ENCODE data around the gene MARCHF3.

The MARCHF3 gene, protein sequence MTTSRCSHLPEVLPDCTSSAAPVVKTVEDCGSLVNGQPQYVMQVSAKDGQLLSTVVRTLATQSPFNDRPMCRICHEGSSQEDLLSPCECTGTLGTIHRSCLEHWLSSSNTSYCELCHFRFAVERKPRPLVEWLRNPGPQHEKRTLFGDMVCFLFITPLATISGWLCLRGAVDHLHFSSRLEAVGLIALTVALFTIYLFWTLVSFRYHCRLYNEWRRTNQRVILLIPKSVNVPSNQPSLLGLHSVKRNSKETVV

GRCh38 chr5:127030259-127031146 lies at the start of gene MARCHF3:
Gene MARCHF3, minus strand, starts transcription at chr5:127030558. Its CDS starts 112,387 bp downstream, at chr5:126918171.
- H3K9me3 Mint-ChIP-seq = no peaks in the 10 kb centered on the region
- peak within 1 kb of the TSS; percentile 60 for H3K27ac Mint-ChIP-seq
- DNase-seq (peak; percentile 94), ATAC-seq (peak; percentile 99)
- H3K4me1 Mint-ChIP-seq = peaks cover 21% of the 10 kb centered on the region
- peaks cover 18% of the 10 kb centered on the region for H3K27me3 Mint-ChIP-seq
- H3K4me3 Mint-ChIP-seq = peak within 1 kb of the TSS; percentile 84
- no peaks in the 10 kb centered on the region for H3K36me3 Mint-ChIP-seq (ENCODE audit: low read depth)

DNA sequence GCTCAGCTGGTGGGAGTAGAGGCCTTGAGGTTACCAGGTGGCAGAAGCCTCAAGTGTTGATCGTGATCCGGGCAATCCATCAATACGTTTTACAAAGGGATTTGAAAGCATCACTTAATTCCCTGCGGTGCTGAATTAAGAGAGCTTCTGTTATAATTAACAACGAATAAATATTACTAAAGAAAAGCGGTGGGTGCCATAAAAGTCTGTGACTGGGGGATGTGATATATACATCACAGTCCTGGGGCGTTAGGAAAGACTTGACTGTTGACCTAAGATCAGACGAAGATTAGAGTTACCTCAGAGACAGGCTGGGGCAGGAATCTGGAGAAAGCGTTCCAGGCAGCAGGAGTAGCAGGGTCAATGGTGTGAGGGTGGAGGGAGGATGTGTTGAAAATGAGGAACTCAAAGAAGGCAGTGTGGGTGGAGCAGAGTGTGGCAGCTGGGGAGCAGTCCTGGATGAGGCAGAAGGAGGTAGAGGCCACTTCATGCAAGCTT lies 49.7 kb upstream of the MARCHF3 start:
- no peak for ATAC-seq
- Mint-ChIP-seq H3K4me1 (no peaks in the 10 kb centered on the region), H3K36me3 (ENCODE audit: low read depth) (no peaks in the 10 kb centered on the region), H3K27me3 (no peaks in the 10 kb centered on the region), H3K27ac (no peak overlapping the region), H3K9me3 (no peaks in the 10 kb centered on the region), H3K4me3 (no peak overlapping the region)
- no peak for DNase-seq

- no peaks in the 10 kb centered on the region for H3K9me3 Mint-ChIP-seq
- no peak overlapping the region for H3K4me3 Mint-ChIP-seq
- no peak for ATAC-seq
- no peak overlapping the region for H3K27ac Mint-ChIP-seq
- no peak for DNase-seq
- H3K4me1 Mint-ChIP-seq = peaks cover 10% of the 10 kb centered on the region
- H3K36me3 Mint-ChIP-seq (ENCODE audit: low read depth) = no peaks in the 10 kb centered on the region
- no peaks in the 10 kb centered on the region for H3K27me3 Mint-ChIP-seq
Measured at GRCh38 chr5:127077366-127077765, 47.0 kb upstream of the MARCHF3 start.

DNA sequence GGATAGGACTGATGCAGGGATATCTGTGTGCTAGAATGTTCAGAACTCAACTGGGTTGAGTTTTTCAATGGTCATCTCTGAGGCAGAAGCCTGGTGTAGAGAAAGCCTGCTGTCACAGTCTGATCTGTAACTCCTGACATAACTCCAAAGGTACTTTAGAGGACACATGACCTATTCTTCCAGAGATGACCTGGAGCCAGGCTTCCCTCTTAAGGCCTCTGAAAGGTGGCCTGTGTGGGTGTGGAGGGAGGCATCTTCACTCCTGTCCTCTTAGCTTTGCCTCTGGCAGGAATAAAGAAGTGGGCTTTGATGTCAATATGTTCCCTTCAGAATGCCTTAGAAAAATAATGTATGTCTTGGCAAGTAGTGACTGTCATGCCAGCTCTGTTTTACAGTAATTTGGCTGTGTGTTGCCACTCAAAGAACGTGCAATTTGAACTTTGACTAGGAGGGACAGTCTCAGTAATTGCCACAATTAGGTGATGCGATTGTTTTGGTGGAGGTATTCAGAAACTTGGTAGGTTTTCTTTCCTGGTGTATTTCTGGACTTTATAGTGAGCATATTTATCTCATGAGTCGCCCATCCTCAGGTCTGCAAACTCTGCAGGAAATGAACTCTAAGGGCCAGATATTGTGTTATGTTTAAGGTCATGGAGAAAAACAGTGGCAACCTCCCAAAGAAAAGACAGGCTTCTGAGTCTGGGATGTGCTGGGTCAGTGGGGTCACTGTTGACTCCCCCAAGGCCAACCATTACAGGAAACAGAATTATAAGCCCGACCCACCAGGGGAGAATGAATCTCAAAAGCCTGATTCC lies 46.2 kb upstream of the MARCHF3 start:
- Mint-ChIP-seq H3K27me3 (no peaks in the 10 kb centered on the region), H3K36me3 (ENCODE audit: low read depth) (no peaks in the 10 kb centered on the region), H3K4me1 (peaks cover 13% of the 10 kb centered on the region), H3K9me3 (no peaks in the 10 kb centered on the region), H3K4me3 (no peak overlapping the region), H3K27ac (no peak overlapping the region)
- no peak for ATAC-seq
- DNase-seq = no peak

- peaks cover 9% of the 10 kb centered on the region for H3K36me3 Mint-ChIP-seq (ENCODE audit: low read depth)
- H3K4me1 Mint-ChIP-seq = peaks cover 13% of the 10 kb centered on the region
- ATAC-seq (no peak), DNase-seq (no peak)
- no peak overlapping the region for H3K4me3 Mint-ChIP-seq
- no peaks in the 10 kb centered on the region for H3K9me3 Mint-ChIP-seq
- H3K27me3 Mint-ChIP-seq = no peaks in the 10 kb centered on the region
- H3K27ac Mint-ChIP-seq = no peak overlapping the region
Measured at GRCh38 chr5:127074466-127074865, 44.1 kb upstream of the MARCHF3 start.

GRCh38 chr5:127072861-127073846 lies 42.8 kb upstream of the MARCHF3 start, which contains the start of gene C5orf63:
Gene C5orf63, minus strand, starts transcription at chr5:127073502. Its CDS starts 14,507 bp downstream, at chr5:127058995.
- peak; percentile 99 for ATAC-seq
- no peaks in the 10 kb centered on the region for H3K9me3 Mint-ChIP-seq
- H3K4me3 Mint-ChIP-seq = peak within 1 kb of the TSS; percentile 89
- peak within 1 kb of the TSS; percentile 93 for H3K27ac Mint-ChIP-seq
- H3K27me3 Mint-ChIP-seq = no peaks in the 10 kb centered on the region
- H3K36me3 Mint-ChIP-seq (ENCODE audit: low read depth) = peaks cover 19% of the 10 kb centered on the region
- DNase-seq = peak; percentile 81
- H3K4me1 Mint-ChIP-seq = peaks cover 13% of the 10 kb centered on the region

GRCh38 chr5:127070243-127070642 lies 39.9 kb upstream of the MARCHF3 start:
- no peaks in the 10 kb centered on the region for H3K27me3 Mint-ChIP-seq
- no peak for ATAC-seq
- peaks cover 13% of the 10 kb centered on the region for H3K4me1 Mint-ChIP-seq
- no peak for DNase-seq
- no peak overlapping the region for H3K27ac Mint-ChIP-seq
- no peaks in the 10 kb centered on the region for H3K9me3 Mint-ChIP-seq
- peaks cover 19% of the 10 kb centered on the region for H3K36me3 Mint-ChIP-seq (ENCODE audit: low read depth)
- no peak overlapping the region for H3K4me3 Mint-ChIP-seq

DNA sequence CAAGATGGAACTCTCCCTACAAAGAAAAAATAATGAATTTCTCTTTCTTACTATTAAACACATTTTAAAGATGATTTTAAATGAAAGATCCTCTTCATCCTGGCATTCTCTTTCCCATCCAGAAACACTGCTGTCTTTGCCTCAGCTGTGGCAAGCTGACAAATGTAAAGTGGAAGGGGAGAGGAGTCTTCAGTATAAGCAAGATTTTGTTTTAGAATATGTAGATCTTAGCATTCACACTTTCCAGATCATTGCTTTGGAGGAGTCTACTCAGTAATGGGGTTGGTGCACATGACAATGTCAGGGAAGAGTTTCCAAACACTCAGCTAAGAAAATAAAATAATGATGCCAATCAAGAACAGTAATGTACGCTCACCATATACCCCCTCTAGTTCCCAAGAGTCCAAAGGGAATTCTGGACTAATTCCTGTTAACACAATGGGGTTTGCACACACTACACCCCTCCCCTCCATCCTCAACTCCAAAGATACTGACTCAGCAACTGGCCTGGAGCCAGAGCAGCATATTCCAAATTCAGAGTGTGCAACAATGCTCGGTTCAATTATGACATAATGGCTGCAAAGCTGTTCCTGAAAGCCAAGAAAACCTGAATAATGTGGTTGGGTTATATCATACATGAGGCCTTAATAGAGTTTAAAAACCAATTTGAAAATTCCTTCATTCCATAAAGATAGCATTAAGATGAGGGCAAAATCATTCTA lies 38.3 kb upstream of the MARCHF3 start:
- Mint-ChIP-seq H3K36me3 (ENCODE audit: low read depth) (peaks cover 19% of the 10 kb centered on the region), H3K9me3 (no peaks in the 10 kb centered on the region), H3K27ac (no peak overlapping the region), H3K4me1 (peaks cover 9% of the 10 kb centered on the region), H3K27me3 (no peaks in the 10 kb centered on the region), H3K4me3 (no peak overlapping the region)
- ATAC-seq (no peak), DNase-seq (no peak)

DNA sequence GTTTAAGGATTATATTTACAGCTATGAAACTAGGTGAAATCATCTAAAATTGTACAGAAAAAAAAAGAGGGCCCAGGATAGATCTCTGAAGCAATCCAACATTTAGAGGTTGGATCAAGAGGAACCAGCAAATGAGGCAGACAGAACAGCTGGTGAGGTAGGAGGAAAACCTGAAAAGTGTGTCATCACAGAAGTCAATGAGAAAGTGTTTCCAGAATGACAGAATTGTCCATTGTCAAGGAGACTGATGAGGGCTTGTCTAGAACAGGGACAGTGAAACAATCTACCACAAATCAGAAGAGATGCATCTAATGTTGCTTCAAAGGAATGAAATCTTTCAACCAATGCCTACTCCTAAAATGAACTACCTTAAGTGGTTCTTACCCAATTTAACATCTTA lies 36.4 kb upstream of the MARCHF3 start:
- H3K9me3 Mint-ChIP-seq = no peaks in the 10 kb centered on the region
- H3K27me3 Mint-ChIP-seq = no peaks in the 10 kb centered on the region
- ATAC-seq (no peak), DNase-seq (no peak)
- H3K4me3 Mint-ChIP-seq = no peak overlapping the region
- H3K27ac Mint-ChIP-seq = no peak overlapping the region
- no peaks in the 10 kb centered on the region for H3K4me1 Mint-ChIP-seq
- peaks cover 19% of the 10 kb centered on the region for H3K36me3 Mint-ChIP-seq (ENCODE audit: low read depth)

- Mint-ChIP-seq H3K27me3 (no peaks in the 10 kb centered on the region), H3K27ac (no peak overlapping the region), H3K9me3 (no peaks in the 10 kb centered on the region), H3K4me3 (no peak overlapping the region), H3K4me1 (peaks cover 5% of the 10 kb centered on the region), H3K36me3 (ENCODE audit: low read depth) (peaks cover 9% of the 10 kb centered on the region)
- DNase-seq (no peak), ATAC-seq (no peak)
Measured at GRCh38 chr5:127064253-127064840, 34.0 kb upstream of the MARCHF3 start.

- H3K36me3 Mint-ChIP-seq (ENCODE audit: low read depth) = peaks cover 5% of the 10 kb centered on the region
- H3K9me3 Mint-ChIP-seq = no peaks in the 10 kb centered on the region
- no peaks in the 10 kb centered on the region for H3K27me3 Mint-ChIP-seq
- H3K4me3 Mint-ChIP-seq = no peak overlapping the region
- no peak overlapping the region for H3K27ac Mint-ChIP-seq
- DNase-seq (no peak), ATAC-seq (no peak)
- peaks cover 5% of the 10 kb centered on the region for H3K4me1 Mint-ChIP-seq
Measured at GRCh38 chr5:127063257-127063913, 33.0 kb upstream of the MARCHF3 start.

DNA sequence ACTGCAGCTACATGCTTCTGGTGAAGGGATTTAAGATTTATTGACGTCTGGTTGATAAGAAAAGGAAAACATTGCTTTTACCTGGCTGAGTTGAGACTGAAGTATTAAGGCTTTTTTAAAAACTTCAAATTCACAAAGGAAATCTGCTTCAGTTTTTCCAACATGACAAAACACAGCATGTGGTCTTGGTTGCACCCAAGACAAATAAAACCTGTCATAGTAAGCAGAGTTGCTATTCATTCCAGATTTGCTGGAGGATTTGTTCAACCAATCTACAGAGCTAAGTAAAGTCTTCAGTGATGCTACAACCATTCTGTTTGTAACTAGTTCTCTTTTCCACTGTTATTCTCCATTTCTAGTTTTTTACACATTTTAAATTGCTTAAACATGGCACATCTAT lies 31.6 kb upstream of the MARCHF3 start:
- Mint-ChIP-seq H3K4me1 (peaks cover 5% of the 10 kb centered on the region), H3K36me3 (ENCODE audit: low read depth) (peaks cover 12% of the 10 kb centered on the region), H3K9me3 (no peaks in the 10 kb centered on the region), H3K27me3 (no peaks in the 10 kb centered on the region), H3K4me3 (no peak overlapping the region), H3K27ac (no peak overlapping the region)
- DNase-seq = no peak
- no peak for ATAC-seq
